ENCODE data around the gene EFEMP2. TPM values are rescaled to one million over a fixed set of nuclear protein-coding genes. Genes with fewer than 3 reads are reported as not detected.

Gene EFEMP2
- total RNA-seq, 1 donor from 2014 or later = 131 TPM

GRCh38 chr11:65857853-65858680 lies 14.5 kb downstream of the EFEMP2 start, which contains the start of gene CFL1:
Gene CFL1, minus strand, starts transcription at chr11:65858180. Its CDS starts 81 bp downstream, at chr11:65858099.
- Mint-ChIP-seq H3K9me3 (ENCODE audit: unreplicated experiment) (no peaks in the 10 kb centered on the region), H3K27me3 (ENCODE audit: unreplicated experiment) (no peaks in the 10 kb centered on the region), H3K4me1 (ENCODE audit: unreplicated experiment) (peaks cover 55% of the 10 kb centered on the region), H3K36me3 (ENCODE audit: unreplicated experiment) (peaks cover 40% of the 10 kb centered on the region), H3K27ac (ENCODE audit: unreplicated experiment) (peak within 1 kb of the TSS; percentile 97), H3K4me3 (ENCODE audit: unreplicated experiment) (peak within 1 kb of the TSS; percentile 89)
- TF ChIP-seq CTCF (IDR thresholded peaks at IDR 0.05) = no peak
- DNase-seq (ENCODE audit: extremely low spot score, unreplicated experiment) = peak; percentile 99

GRCh38 chr11:65857500-65857852 lies 15.1 kb downstream of the EFEMP2 start:
- TF ChIP-seq CTCF (IDR thresholded peaks at IDR 0.05) = no peak
- Mint-ChIP-seq H3K36me3 (ENCODE audit: unreplicated experiment) (peaks cover 35% of the 10 kb centered on the region), H3K4me1 (ENCODE audit: unreplicated experiment) (peaks cover 50% of the 10 kb centered on the region), H3K9me3 (ENCODE audit: unreplicated experiment) (no peaks in the 10 kb centered on the region), H3K4me3 (ENCODE audit: unreplicated experiment) (peak overlapping the region; percentile 83), H3K27me3 (ENCODE audit: unreplicated experiment) (no peaks in the 10 kb centered on the region), H3K27ac (ENCODE audit: unreplicated experiment) (peak overlapping the region; percentile 47)
- DNase-seq (ENCODE audit: extremely low spot score, unreplicated experiment) = no peak

GRCh38 chr11:65856689-65857499 lies 15.7 kb downstream of the EFEMP2 start:
- DNase-seq (ENCODE audit: extremely low spot score, unreplicated experiment) = no peak
- H3K27me3 Mint-ChIP-seq (ENCODE audit: unreplicated experiment) = no peaks in the 10 kb centered on the region
- peak overlapping the region; percentile 82 for H3K27ac Mint-ChIP-seq (ENCODE audit: unreplicated experiment)
- no peak for TF ChIP-seq CTCF (IDR thresholded peaks at IDR 0.05)
- H3K4me1 Mint-ChIP-seq (ENCODE audit: unreplicated experiment) = peaks cover 45% of the 10 kb centered on the region
- peaks cover 39% of the 10 kb centered on the region for H3K36me3 Mint-ChIP-seq (ENCODE audit: unreplicated experiment)
- peak overlapping the region; percentile 83 for H3K4me3 Mint-ChIP-seq (ENCODE audit: unreplicated experiment)
- peaks cover 3% of the 10 kb centered on the region for H3K9me3 Mint-ChIP-seq (ENCODE audit: unreplicated experiment)

- Mint-ChIP-seq H3K4me1 (ENCODE audit: unreplicated experiment) (peaks cover 37% of the 10 kb centered on the region), H3K27me3 (ENCODE audit: unreplicated experiment) (no peaks in the 10 kb centered on the region), H3K9me3 (ENCODE audit: unreplicated experiment) (peaks cover 4% of the 10 kb centered on the region), H3K36me3 (ENCODE audit: unreplicated experiment) (peaks cover 47% of the 10 kb centered on the region), H3K4me3 (ENCODE audit: unreplicated experiment) (peak overlapping the region; percentile 83), H3K27ac (ENCODE audit: unreplicated experiment) (peak overlapping the region; percentile 82)
- DNase-seq (ENCODE audit: extremely low spot score, unreplicated experiment) = no peak
- no peak for TF ChIP-seq CTCF (IDR thresholded peaks at IDR 0.05)
Measured at GRCh38 chr11:65855927-65856363, 16.7 kb downstream of the EFEMP2 start.

All from osteocyte (in vitro differentiated cells).